ENCODE measurements around the gene EREG. TPM values are rescaled to one million over a fixed set of nuclear protein-coding genes. Genes with fewer than 3 reads are reported as not detected.

The EREG gene
- total and polyA plus RNA-seq, 2 of the 8 experiments (the other 6 are each of a cell fraction or from before 2014, with no cell fraction given): not detected

DNA sequence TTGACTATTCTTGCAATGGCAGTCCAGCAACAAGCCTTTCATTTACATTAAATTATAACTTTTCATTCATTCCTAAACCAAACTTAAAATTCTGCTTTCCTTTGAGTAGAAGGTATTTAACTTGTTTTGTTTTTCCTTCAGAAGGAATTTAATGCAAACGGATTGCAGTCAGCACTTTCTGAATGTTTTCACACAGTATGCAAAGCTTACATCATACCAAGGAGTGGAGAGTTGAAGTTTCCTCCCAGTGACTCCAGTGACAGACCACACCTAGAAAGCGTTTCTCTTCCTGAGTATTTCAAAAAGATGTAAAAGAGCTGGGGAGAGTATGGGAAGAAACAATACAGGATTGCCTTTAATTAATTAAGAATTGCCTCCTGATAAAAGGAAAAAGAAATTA, 48.5 kb upstream of the EREG start (continued):
- TF ChIP-seq RAD21 (IDR thresholded peaks at IDR 0.05 in 1 of 2, conservative IDR thresholded peaks at IDR 0.05 in 1 of 2; ENCODE audit: low read depth in 2 of 2, low read length in 2 of 2) (no peak), JUND (IDR thresholded peaks at IDR 0.05; ENCODE audit: low read length) (no peak), BRCA1 (IDR thresholded peaks at IDR 0.05; ENCODE audit: low read depth, low read length) (no peak), KDM5A (IDR thresholded peaks at IDR 0.05; ENCODE audit: low read length) (no peak), SP1 (IDR thresholded peaks at IDR 0.05; ENCODE audit: low read depth, low read length) (no peak), SP2 (IDR thresholded peaks at IDR 0.05; ENCODE audit: low read length) (no peak), CREB1 (IDR thresholded peaks at IDR 0.05) (no peak), CBX5 (IDR thresholded peaks at IDR 0.05; ENCODE audit: low read depth, low read length) (no peak), RBBP5 (IDR thresholded peaks at IDR 0.05; ENCODE audit: borderline replicate concordance, low read depth, low read length) (no peak)
